HG03108 (cell line): ENCODE data around the gene ABR.
"Not testable (repeated sequence)": the region's sequence is repeated elsewhere in the genome, so short reads cannot be mapped to it uniquely, and the experiment has no call there.

Experiments
- ATAC-seq: cut with Tn5 transposase; IDR thresholded peaks from one replicate; pipeline ENCODE4 v1.9.1; 2021; ENCODE audit warnings: moderate library complexity; ENCODE audit not compliant: unreplicated experiment

The ABR gene

GRCh38 chr17:1202291-1202690, 22.5 kb upstream of the ABR start:
- ATAC-seq, result no peak

- no peak for ATAC-seq
These were observed 21.4 kb upstream of the ABR start for GRCh38 chr17:1201132-1201702.

- ATAC-seq, result not testable (repeated sequence)
These were observed 19.5 kb upstream of the ABR start for GRCh38 chr17:1199271-1199743.

GRCh38 chr17:1197781-1198490, 18.2 kb upstream of the ABR start:
- ATAC-seq, result peak; percentile 53

GRCh38 chr17:1197379-1197778, 17.6 kb upstream of the ABR start:
- peak; percentile 10 for ATAC-seq

- ATAC-seq, result no peak
These were observed 17.2 kb upstream of the ABR start for GRCh38 chr17:1196946-1197345.

GRCh38 chr17:1192911-1193699, 13.3 kb upstream of the ABR start:
- no peak for ATAC-seq

- ATAC-seq, result no peak
These were observed 11.1 kb upstream of the ABR start for GRCh38 chr17:1190751-1191331.

GRCh38 chr17:1188812-1189504, 9.2 kb upstream of the ABR start:
- ATAC-seq, result no peak

GRCh38 chr17:1186923-1187771, 7.4 kb upstream of the ABR start:
- ATAC-seq, result no peak

GRCh38 chr17:1186214-1186820, 6.5 kb upstream of the ABR start:
- no peak for ATAC-seq

GRCh38 chr17:1183171-1183873, 3.5 kb upstream of the ABR start:
- ATAC-seq, result peak; percentile 41

- ATAC-seq, result no peak
These were observed 3.0 kb upstream of the ABR start for GRCh38 chr17:1182811-1183170.

GRCh38 chr17:1181753-1182137, 2.0 kb upstream of the ABR start:
- ATAC-seq, result no peak

GRCh38 chr17:1180958-1181752, 1.4 kb upstream of the ABR start:
- peak; percentile 41 for ATAC-seq

- no peak for ATAC-seq
These were observed 516 bp downstream of the ABR start for GRCh38 chr17:1179112-1179817.

- no peak for ATAC-seq
These were observed 2.6 kb downstream of the ABR start for GRCh38 chr17:1177016-1177700.
